Activated CD8-positive, alpha-beta T cell treated with anti-CD3 and anti-CD28 coated beads, Interleukin-2, amount 10 ng/mL, durations not matched to agents 7 days and 5 days (primary cell): ENCODE data around the gene METTL23. TPM values are rescaled to one million over a fixed set of nuclear protein-coding genes. Genes with fewer than 3 reads are reported as not detected.
"Not testable (repeated sequence)": the region's sequence is repeated elsewhere in the genome, so short reads cannot be mapped to it uniquely, and the experiment has no call there.

Source experiments
- ATAC-seq: fragments of 150-1000 bp; cut with Tn5 transposase; one replicate; pipeline ENCODE4 v1.10.0; 2021; ENCODE audit warnings: moderate library complexity
- CTCF ChIA-PET: fragments of 350-600 bp; sonication (Branson Sonifier 250); formaldehyde crosslinking; loops from one replicate; lab custom pipeline; 2021; ENCODE audit warnings: antibody characterized with exemption; lab: Charles Lee
- POLR2A ChIA-PET: fragments of 350-600 bp; sonication (Branson Sonifier 250); formaldehyde crosslinking; loops from one replicate; lab custom pipeline; 2021; ENCODE audit warnings: antibody characterized with exemption; lab: Charles Lee
- DNase-seq: peaks from one replicate; pipeline ENCODE4 v3.0.0-alpha.2; 2020
- H3K27ac Mint-ChIP-seq: one replicate; pipeline ENCODE4 v1.8.0; 2021; ENCODE audit warnings: mild to moderate bottlenecking, mixed read lengths
- H3K27me3 Mint-ChIP-seq: one replicate; pipeline ENCODE4 v1.8.0; 2021; ENCODE audit warnings: low read depth, mixed read lengths
- H3K36me3 Mint-ChIP-seq: one replicate; pipeline ENCODE4 v1.8.0; 2021; ENCODE audit warnings: low read depth, mixed read lengths
- H3K4me1 Mint-ChIP-seq: one replicate; pipeline ENCODE4 v1.8.0; 2021; ENCODE audit warnings: low read depth, mixed read lengths
- H3K4me3 Mint-ChIP-seq: one replicate; pipeline ENCODE4 v1.8.0; 2021; ENCODE audit warnings: mild to moderate bottlenecking, mixed read lengths
- H3K9me3 Mint-ChIP-seq: one replicate; pipeline ENCODE4 v1.8.0; 2022; ENCODE audit warnings: mixed read lengths; ENCODE audit not compliant: insufficient read depth
- total RNA-seq, 2 experiments: library from RNA; stranded (reverse); gene quantifications; one replicate each; pipeline ENCODE4 v1.2.3, GENCODE V29; 2021

Gene METTL23
- total RNA-seq, 2 experiments from 2014 or later = 39.6 to 44.7 TPM

- DNase-seq = peak; percentile 90
- Mint-ChIP-seq H3K4me1 (peaks cover 67% of the 10 kb centered on the region), H3K27me3 (no peaks in the 10 kb centered on the region), H3K4me3 (peak overlapping the region; percentile 46), H3K36me3 (peaks cover 69% of the 10 kb centered on the region), H3K27ac (peak overlapping the region; percentile 91), H3K9me3 (no peaks in the 10 kb centered on the region)
- CTCF ChIA-PET = interaction anchor here (0.8 to 7.1 kb wide), 10 partner anchors 8 to 217 kb away, joined by 3 to 126 read pairs (median 4); partner anchors contain the start of genes JMJD6, METTL23, MFSD11 and SRSF2
- ATAC-seq = peak; percentile 87
- POLR2A ChIA-PET = interaction anchor here (1.1 to 6.1 kb wide), 5 partner anchors 10 to 372 kb away, joined by 3 to 66 read pairs (median 7); partner anchors contain the start of genes JMJD6, METTL23, MFSD11 and SRSF2
These were observed 10.3 kb upstream of the METTL23 start for GRCh38 chr17:76716146-76716838.

GRCh38 chr17:76716839-76717215 lies 9.8 kb upstream of the METTL23 start:
- Mint-ChIP-seq H3K27ac (peak overlapping the region; percentile 91), H3K4me3 (no peak overlapping the region), H3K9me3 (no peaks in the 10 kb centered on the region), H3K36me3 (peaks cover 74% of the 10 kb centered on the region), H3K27me3 (no peaks in the 10 kb centered on the region), H3K4me1 (peaks cover 68% of the 10 kb centered on the region)
- ATAC-seq (no peak), DNase-seq (no peak)
- ChIA-PET CTCF (interaction anchor here (0.8 to 7.1 kb wide), 10 partner anchors 9 to 218 kb away, joined by 3 to 126 read pairs (median 4); partner anchors contain the start of genes JMJD6, METTL23, MFSD11 and SRSF2), POLR2A (interaction anchor here (0.9 to 6.1 kb wide), 6 partner anchors 10 to 371 kb away, joined by 3 to 66 read pairs (median 6); partner anchors contain the start of genes JMJD6, METTL23, MFSD11 and SRSF2)

- no peak overlapping the region for H3K4me3 Mint-ChIP-seq
- POLR2A ChIA-PET = interaction anchor here (0.6 to 6.1 kb wide), 3 partner anchors 8 to 18 kb away, joined by 3 to 66 read pairs (median 18); partner anchors contain the start of genes JMJD6, METTL23, MFSD11 and SRSF2
- H3K27ac Mint-ChIP-seq = no peak overlapping the region
These were observed 8.1 kb upstream of the METTL23 start for GRCh38 chr17:76718516-76718915.

GRCh38 chr17:76720211-76720610 lies 6.4 kb upstream of the METTL23 start:
- Mint-ChIP-seq H3K9me3 (no peaks in the 10 kb centered on the region), H3K4me1 (peaks cover 71% of the 10 kb centered on the region), H3K36me3 (peaks cover 83% of the 10 kb centered on the region), H3K27me3 (no peaks in the 10 kb centered on the region), H3K4me3 (no peak overlapping the region), H3K27ac (no peak overlapping the region)
- ATAC-seq (no peak), DNase-seq (no peak)
- ChIA-PET CTCF (no interaction called here), POLR2A (no interaction called here)

More at GRCh38 chr17:76718516-76718915, 8.1 kb upstream of the METTL23 start:
- peaks cover 72% of the 10 kb centered on the region for H3K4me1 Mint-ChIP-seq
- H3K9me3 Mint-ChIP-seq = no peaks in the 10 kb centered on the region
- CTCF ChIA-PET = no interaction called here
- DNase-seq (no peak), ATAC-seq (no peak)
- H3K27me3 Mint-ChIP-seq = no peaks in the 10 kb centered on the region
- peaks cover 81% of the 10 kb centered on the region for H3K36me3 Mint-ChIP-seq

GRCh38 chr17:76720941-76721340 lies 5.7 kb upstream of the METTL23 start:
- CTCF ChIA-PET = no interaction called here
- Mint-ChIP-seq H3K36me3 (peaks cover 82% of the 10 kb centered on the region), H3K4me1 (peaks cover 68% of the 10 kb centered on the region), H3K27ac (no peak overlapping the region), H3K4me3 (no peak overlapping the region), H3K9me3 (no peaks in the 10 kb centered on the region), H3K27me3 (no peaks in the 10 kb centered on the region)
- DNase-seq = no peak
- ATAC-seq = no peak
- POLR2A ChIA-PET = interaction anchor here (9.5 kb wide), 1 partner anchor 15 kb away, joined by 160 read pairs; the partner anchor contains the start of genes MFSD11 and SRSF2

GRCh38 chr17:76721463-76721862 lies 5.2 kb upstream of the METTL23 start:
- ChIA-PET POLR2A (interaction anchor here (9.5 kb wide), 1 partner anchor 15 kb away, joined by 160 read pairs; the partner anchor contains the start of genes MFSD11 and SRSF2), CTCF (interaction anchor here (1.4 kb wide), 1 partner anchor 40 kb away, joined by 3 read pairs; no protein-coding TSS in a partner anchor)
- Mint-ChIP-seq H3K27ac (no peak overlapping the region), H3K4me1 (peaks cover 63% of the 10 kb centered on the region), H3K4me3 (no peak overlapping the region), H3K36me3 (peaks cover 80% of the 10 kb centered on the region), H3K27me3 (no peaks in the 10 kb centered on the region), H3K9me3 (no peaks in the 10 kb centered on the region)
- no peak for ATAC-seq
- no peak for DNase-seq

GRCh38 chr17:76722279-76722678 lies 4.4 kb upstream of the METTL23 start:
- POLR2A ChIA-PET = interaction anchor here (0.6 to 9.5 kb wide), 3 partner anchors 9 to 50 kb away, joined by 3 to 160 read pairs (median 3); partner anchors contain the start of genes MFSD11 and SRSF2
- Mint-ChIP-seq H3K9me3 (no peaks in the 10 kb centered on the region), H3K36me3 (peaks cover 75% of the 10 kb centered on the region), H3K27ac (no peak overlapping the region), H3K4me3 (no peak overlapping the region), H3K27me3 (no peaks in the 10 kb centered on the region), H3K4me1 (peaks cover 56% of the 10 kb centered on the region)
- DNase-seq (no peak), ATAC-seq (no peak)
- CTCF ChIA-PET = interaction anchor here (1.4 to 8.3 kb wide), 2 partner anchors 8 to 41 kb away, joined by 3 to 126 read pairs; no protein-coding TSS in a partner anchor

- not testable (repeated sequence) for H3K27me3 Mint-ChIP-seq, DNase-seq, H3K9me3 Mint-ChIP-seq, H3K27ac Mint-ChIP-seq, H3K4me3 Mint-ChIP-seq, ATAC-seq
- CTCF ChIA-PET = interaction anchor here (1.4 to 8.3 kb wide), 2 partner anchors 9 to 42 kb away, joined by 3 to 126 read pairs; no protein-coding TSS in a partner anchor
- Mint-ChIP-seq H3K4me1 (peaks cover 57% of the 10 kb centered on the region), H3K36me3 (peaks cover 78% of the 10 kb centered on the region)
- POLR2A ChIA-PET = interaction anchor here (1.3 to 9.5 kb wide), 2 partner anchors 10 to 13 kb away, joined by 3 to 160 read pairs; partner anchors contain the start of genes MFSD11 and SRSF2
These were observed 3.7 kb upstream of the METTL23 start for GRCh38 chr17:76722977-76723376.

- Mint-ChIP-seq H3K27ac (no peak overlapping the region), H3K9me3 (no peaks in the 10 kb centered on the region), H3K36me3 (peaks cover 70% of the 10 kb centered on the region), H3K4me1 (peaks cover 61% of the 10 kb centered on the region), H3K27me3 (no peaks in the 10 kb centered on the region), H3K4me3 (no peak overlapping the region)
- no peak for DNase-seq
- ChIA-PET CTCF (interaction anchor here (0.8 to 8.3 kb wide), 2 partner anchors 9 to 43 kb away, joined by 4 to 126 read pairs; no protein-coding TSS in a partner anchor), POLR2A (interaction anchor here (9.5 kb wide), 1 partner anchor 12 kb away, joined by 160 read pairs; the partner anchor contains the start of genes MFSD11 and SRSF2)
- ATAC-seq = no peak
These were observed 2.8 kb upstream of the METTL23 start for GRCh38 chr17:76723812-76724211.

GRCh38 chr17:76725580-76726230 lies 934 bp upstream of the METTL23 start:
- ATAC-seq (peak; percentile 28), DNase-seq (peak; percentile 84)
- H3K4me3 Mint-ChIP-seq = peak overlapping the region; percentile 97
- peaks cover 69% of the 10 kb centered on the region for H3K4me1 Mint-ChIP-seq
- CTCF ChIA-PET = interaction anchor here (1.0 to 8.3 kb wide), 3 partner anchors 11 to 44 kb away, joined by 3 to 126 read pairs (median 19); partner anchors contain the start of genes MFSD11 and SRSF2
- H3K9me3 Mint-ChIP-seq = no peaks in the 10 kb centered on the region
- POLR2A ChIA-PET = interaction anchor here (0.9 to 9.5 kb wide), 5 partner anchors 10 to 164 kb away, joined by 3 to 160 read pairs (median 3); partner anchors contain the start of genes MFSD11 and SRSF2
- peak overlapping the region; percentile 96 for H3K27ac Mint-ChIP-seq
- H3K27me3 Mint-ChIP-seq = no peaks in the 10 kb centered on the region
- H3K36me3 Mint-ChIP-seq = peaks cover 69% of the 10 kb centered on the region
